ENCODE measurements around the gene HIF3A. TPM values are rescaled to one million over a fixed set of nuclear protein-coding genes. Genes with fewer than 3 reads are reported as not detected.

The HIF3A gene
- total RNA-seq, 1 donor from 2014 or later = 155 TPM

DNA sequence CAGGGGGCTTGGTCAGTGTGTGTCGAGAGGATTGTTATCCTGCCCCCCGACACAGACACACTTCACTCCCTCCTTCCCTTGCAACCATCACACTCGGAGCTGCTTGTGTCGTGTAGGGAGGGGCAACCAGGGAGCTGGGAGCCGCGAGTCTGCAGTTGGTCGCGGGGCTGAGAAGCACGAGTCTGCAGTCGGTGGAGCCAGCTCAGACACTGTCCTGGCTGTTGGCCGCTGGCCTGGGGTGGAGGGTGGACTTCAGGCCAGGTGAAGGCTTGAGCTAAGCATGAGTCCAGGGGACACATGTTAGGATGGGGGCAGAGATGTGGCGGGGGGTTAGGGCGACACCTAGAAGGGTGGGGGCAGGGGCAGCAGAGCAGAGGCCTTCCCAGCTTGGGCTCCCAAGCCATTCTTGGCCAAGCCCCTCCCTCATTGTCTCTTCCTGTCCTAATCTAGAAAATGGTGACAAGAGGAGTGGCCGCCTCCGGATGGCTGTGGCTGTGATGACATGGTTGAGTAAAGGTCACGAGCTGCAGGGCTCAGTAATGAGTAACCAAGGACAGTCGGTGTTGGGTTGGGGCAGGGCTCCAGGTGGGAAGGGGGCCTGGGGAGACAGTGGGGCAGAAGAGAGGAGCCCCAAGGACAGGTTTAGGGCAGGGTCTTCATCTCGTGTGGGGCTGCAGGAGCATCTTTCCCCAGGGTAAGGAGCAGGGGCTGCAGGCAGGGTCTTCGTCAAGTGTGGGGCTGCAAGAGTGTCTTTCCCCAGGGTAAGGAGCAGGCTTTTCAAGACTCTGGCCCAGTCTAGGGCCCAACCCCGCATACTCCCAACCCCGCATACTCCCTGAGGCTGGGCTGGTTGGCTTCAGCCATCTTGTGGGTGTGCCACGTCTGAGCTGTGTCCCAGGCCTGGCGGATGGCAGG, 58.6 kb downstream of the HIF3A start:
- intact Hi-C loops (cut with DNase I) = no loop called here
- Histone ChIP-seq H3K27ac (no peak overlapping the region), H3K9me3 (no peaks in the 10 kb centered on the region), H3K4me3 (no peak overlapping the region), H3K27me3 (no peaks in the 10 kb centered on the region), H3K36me3 (peaks cover 0 to 41% of the 10 kb centered on the region in 2 donors), H3K4me1 (peaks cover 18% of the 10 kb centered on the region)
- DNase-seq (ENCODE audit: extremely low spot score in 2 of 2) = no peak
- TF ChIP-seq POLR2AphosphoS5 (IDR thresholded peaks at IDR 0.05; ENCODE audit: insufficient read depth in 1 of 2, low read depth in 1 of 2) = no peak
- TF ChIP-seq, protein P1, sequence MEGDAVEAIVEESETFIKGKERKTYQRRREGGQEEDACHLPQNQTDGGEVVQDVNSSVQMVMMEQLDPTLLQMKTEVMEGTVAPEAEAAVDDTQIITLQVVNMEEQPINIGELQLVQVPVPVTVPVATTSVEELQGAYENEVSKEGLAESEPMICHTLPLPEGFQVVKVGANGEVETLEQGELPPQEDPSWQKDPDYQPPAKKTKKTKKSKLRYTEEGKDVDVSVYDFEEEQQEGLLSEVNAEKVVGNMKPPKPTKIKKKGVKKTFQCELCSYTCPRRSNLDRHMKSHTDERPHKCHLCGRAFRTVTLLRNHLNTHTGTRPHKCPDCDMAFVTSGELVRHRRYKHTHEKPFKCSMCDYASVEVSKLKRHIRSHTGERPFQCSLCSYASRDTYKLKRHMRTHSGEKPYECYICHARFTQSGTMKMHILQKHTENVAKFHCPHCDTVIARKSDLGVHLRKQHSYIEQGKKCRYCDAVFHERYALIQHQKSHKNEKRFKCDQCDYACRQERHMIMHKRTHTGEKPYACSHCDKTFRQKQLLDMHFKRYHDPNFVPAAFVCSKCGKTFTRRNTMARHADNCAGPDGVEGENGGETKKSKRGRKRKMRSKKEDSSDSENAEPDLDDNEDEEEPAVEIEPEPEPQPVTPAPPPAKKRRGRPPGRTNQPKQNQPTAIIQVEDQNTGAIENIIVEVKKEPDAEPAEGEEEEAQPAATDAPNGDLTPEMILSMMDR (IDR thresholded peaks at IDR 0.05) = no peak
- no peak for TF ChIP-seq POLR2A (IDR thresholded peaks at IDR 0.05)

DNA sequence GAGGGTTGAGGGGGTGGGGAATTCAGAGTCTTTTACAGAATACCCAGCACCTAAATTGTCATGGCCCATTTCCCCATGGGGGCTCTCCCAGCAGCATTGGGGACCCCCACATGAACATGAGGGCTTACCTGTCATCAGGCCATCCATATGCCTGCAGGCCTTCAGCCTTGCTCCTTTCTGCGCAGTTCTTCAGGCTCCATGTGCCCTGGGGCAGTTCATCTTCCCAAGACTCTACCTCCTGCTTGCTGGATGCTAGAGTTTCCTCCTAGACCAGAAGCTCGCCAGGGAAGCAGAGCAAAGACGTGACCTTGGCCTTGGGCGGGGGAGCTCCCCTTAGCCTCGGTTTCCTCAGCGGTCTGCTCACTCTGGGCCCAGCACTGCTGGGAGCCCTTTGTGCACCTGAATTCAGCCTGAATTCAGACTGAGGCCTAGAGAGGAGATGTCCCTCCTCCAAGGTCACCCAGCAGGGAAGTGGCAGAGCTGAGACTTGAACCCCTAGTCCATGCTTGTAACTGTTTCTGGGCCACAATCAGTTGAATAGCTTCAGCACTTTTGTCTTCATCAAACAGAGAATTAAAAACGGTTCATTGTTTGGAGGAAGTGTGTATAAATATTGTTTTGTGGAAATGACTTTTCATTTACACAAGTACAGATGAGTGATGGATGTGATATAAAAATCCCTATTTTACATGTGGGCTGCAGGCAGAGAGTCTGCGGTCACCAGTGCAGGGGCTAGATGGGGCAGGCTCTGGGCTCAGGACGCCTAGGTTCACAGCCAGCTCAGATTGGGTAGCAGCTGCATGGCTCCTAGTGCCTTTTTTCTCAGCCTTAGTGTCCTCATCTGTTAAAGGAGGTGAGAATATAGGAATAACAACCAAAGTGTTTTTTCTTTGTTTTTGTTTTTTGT, 59.6 kb downstream of the HIF3A start:
- Histone ChIP-seq H3K36me3 (peaks cover 0 to 41% of the 10 kb centered on the region in 2 donors), H3K27me3 (no peaks in the 10 kb centered on the region)
- no peak for DNase-seq (ENCODE audit: extremely low spot score in 2 of 2)

DNA sequence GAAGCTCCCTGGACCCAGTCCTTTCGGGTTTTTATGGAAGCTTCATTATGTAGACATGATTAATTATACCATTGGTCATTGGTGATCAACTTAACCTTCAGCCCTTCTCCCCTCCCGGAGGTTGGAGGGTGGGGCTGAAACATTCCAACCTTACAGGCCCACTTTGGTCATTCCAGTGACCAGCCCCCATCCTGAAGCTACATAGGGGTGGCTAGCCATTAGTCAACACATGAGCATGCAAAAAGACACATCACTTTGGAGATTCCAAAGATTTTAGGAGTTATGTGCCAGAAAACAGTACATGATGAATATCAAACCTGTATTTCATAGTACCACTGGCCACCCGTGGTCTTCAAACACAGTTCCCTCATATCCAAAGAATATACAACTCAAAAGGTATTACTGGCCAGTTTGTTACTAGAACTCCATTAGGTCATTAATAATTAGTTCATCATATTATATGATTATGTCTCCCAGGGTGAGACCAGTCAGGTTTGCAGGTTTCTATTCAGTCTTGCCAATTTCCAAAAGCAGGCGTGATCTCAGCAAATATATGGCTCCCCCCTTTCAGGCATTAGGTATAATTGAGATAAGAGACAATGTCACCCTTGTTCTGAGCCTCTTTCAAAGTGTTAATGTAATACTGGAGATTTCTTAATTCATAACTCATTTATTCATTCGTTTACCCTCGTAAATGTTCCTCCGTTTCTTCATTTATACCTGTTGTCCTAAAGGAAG, 61.2 kb downstream of the HIF3A start:
- H3K4me3 ChIP-seq = no peak overlapping the region
- H3K36me3 ChIP-seq = peaks cover 0 to 41% of the 10 kb centered on the region in 2 donors
- TF ChIP-seq, protein P1 (IDR thresholded peaks at IDR 0.05) = no peak
- TF ChIP-seq POLR2A (IDR thresholded peaks at IDR 0.05) (no peak), POLR2AphosphoS5 (IDR thresholded peaks at IDR 0.05; ENCODE audit: insufficient read depth in 1 of 2, low read depth in 1 of 2) (no peak)
- no peaks in the 10 kb centered on the region for H3K9me3 ChIP-seq
- intact Hi-C loops (cut with DNase I) = no loop called here
- DNase-seq (ENCODE audit: extremely low spot score in 2 of 2) = no peak
- H3K27me3 ChIP-seq = no peaks in the 10 kb centered on the region
- H3K27ac ChIP-seq = no peak overlapping the region
- H3K4me1 ChIP-seq = no peaks in the 10 kb centered on the region

More for the DNA sequence above, 59.6 kb downstream of the HIF3A start:
- TF ChIP-seq, protein P1 (IDR thresholded peaks at IDR 0.05) = no peak
- no peak for TF ChIP-seq POLR2AphosphoS5 (IDR thresholded peaks at IDR 0.05; ENCODE audit: insufficient read depth in 1 of 2, low read depth in 1 of 2)
- Histone ChIP-seq H3K9me3 (no peaks in the 10 kb centered on the region), H3K4me3 (no peak overlapping the region), H3K4me1 (peaks cover 9% of the 10 kb centered on the region), H3K27ac (no peak overlapping the region)
- intact Hi-C loops (cut with DNase I) = no loop called here

DNA sequence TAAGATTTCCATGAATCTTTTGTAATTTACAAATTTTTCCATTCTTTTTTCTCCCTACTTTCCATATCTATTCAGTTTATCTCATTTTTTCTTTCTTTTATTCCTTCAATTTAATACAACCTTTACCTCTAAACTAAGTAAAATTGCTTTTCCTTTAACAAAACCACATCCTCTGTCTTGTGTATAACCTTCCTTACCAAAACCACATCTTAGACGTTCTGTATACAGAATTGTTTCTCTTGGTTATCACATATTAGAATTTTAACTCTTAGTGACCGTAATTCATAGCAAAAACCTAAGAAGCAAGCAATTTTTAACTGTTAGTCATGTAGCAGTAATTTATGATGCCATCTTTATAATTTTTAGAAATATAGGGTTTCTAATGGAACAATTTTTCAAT, 65.1 kb downstream of the HIF3A start:
- Histone ChIP-seq H3K9me3 (no peaks in the 10 kb centered on the region), H3K27ac (no peak overlapping the region), H3K4me1 (no peaks in the 10 kb centered on the region), H3K4me3 (no peak overlapping the region), H3K27me3 (no peaks in the 10 kb centered on the region), H3K36me3 (peaks cover 0 to 39% of the 10 kb centered on the region in 2 donors)
- intact Hi-C loops (cut with DNase I) = no loop called here
- no peak for DNase-seq (ENCODE audit: extremely low spot score in 2 of 2)
- TF ChIP-seq POLR2A (IDR thresholded peaks at IDR 0.05) (no peak), POLR2AphosphoS5 (IDR thresholded peaks at IDR 0.05; ENCODE audit: insufficient read depth in 1 of 2, low read depth in 1 of 2) (no peak)
- TF ChIP-seq, protein P1 (IDR thresholded peaks at IDR 0.05) = no peak
